ENCODE measurements around the gene NSMF. TPM values are rescaled to one million over a fixed set of nuclear protein-coding genes. Genes with fewer than 3 reads are reported as not detected.
"Not testable (repeated sequence)": the region's sequence is repeated elsewhere in the genome, so short reads cannot be mapped to it uniquely, and the experiment has no call there.

NSMF gene
- total RNA-seq, 1 donor from 2014 or later = 24.7 TPM

DNA sequence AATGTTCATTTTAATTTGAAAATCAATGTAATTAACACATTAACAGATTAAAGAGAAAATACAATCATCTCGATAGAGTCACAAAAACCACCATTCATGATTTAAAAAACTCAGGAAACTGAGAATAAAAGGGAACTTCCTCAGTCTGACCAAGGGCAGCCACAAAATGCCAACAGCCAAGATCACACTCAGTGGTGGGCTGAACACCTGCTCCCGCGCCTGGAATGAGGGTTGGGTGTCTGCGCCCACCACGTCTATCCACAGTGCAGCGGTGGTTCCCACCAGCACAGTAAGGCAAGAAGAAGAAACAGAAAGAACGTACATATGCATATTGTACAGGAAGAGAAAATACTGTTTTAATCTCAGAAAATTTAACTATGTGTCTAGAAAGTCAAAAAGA is 11.7 kb upstream of the NSMF start:
- POLR2A ChIA-PET = no interaction called here
- intact Hi-C loops (cut with micrococcal nuclease) = no loop called here

DNA sequence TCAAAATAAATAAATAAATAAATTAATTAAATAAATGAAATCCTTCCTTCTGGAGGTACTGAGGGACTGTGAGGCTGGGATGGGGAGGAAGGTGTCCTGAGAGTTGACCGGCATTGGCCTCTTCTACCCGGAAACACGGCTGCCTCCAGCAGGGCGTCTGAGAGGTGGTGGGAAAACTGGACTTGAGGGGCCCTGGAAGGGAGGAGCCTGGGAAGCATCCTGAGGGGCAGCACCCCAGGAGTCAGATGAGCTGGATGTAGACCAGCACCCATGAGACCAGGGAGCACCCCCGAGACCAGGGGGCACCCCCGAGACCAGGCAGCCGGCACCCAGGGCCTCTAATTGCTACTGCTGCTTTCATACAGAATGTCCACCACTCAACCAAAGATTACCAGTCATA is 8.8 kb upstream of the NSMF start:
- H3K27me3 Mint-ChIP-seq = no peaks in the 10 kb centered on the region
- H3K36me3 Mint-ChIP-seq (ENCODE audit: low read depth) = peaks cover 3% of the 10 kb centered on the region
- ChIA-PET POLR2A (no interaction called here), CTCF (no interaction called here)
- TF ChIP-seq, protein P1, sequence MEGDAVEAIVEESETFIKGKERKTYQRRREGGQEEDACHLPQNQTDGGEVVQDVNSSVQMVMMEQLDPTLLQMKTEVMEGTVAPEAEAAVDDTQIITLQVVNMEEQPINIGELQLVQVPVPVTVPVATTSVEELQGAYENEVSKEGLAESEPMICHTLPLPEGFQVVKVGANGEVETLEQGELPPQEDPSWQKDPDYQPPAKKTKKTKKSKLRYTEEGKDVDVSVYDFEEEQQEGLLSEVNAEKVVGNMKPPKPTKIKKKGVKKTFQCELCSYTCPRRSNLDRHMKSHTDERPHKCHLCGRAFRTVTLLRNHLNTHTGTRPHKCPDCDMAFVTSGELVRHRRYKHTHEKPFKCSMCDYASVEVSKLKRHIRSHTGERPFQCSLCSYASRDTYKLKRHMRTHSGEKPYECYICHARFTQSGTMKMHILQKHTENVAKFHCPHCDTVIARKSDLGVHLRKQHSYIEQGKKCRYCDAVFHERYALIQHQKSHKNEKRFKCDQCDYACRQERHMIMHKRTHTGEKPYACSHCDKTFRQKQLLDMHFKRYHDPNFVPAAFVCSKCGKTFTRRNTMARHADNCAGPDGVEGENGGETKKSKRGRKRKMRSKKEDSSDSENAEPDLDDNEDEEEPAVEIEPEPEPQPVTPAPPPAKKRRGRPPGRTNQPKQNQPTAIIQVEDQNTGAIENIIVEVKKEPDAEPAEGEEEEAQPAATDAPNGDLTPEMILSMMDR (IDR thresholded peaks at IDR 0.05) = no peak
- intact Hi-C loops (cut with micrococcal nuclease) = no loop called here
- DNase-seq (no peak), ATAC-seq (ENCODE audit: low read depth) (no peak)
- H3K4me1 Mint-ChIP-seq = peaks cover 3% of the 10 kb centered on the region
- H3K27ac Mint-ChIP-seq = no peak overlapping the region
- H3K4me3 Mint-ChIP-seq = no peak overlapping the region
- peaks cover 2% of the 10 kb centered on the region for H3K9me3 Mint-ChIP-seq

More for the DNA sequence above, 11.7 kb upstream of the NSMF start:
- H3K4me1 Mint-ChIP-seq = peaks cover 3% of the 10 kb centered on the region
- ATAC-seq (ENCODE audit: low read depth) (no peak), DNase-seq (no peak)
- H3K27me3 Mint-ChIP-seq = no peaks in the 10 kb centered on the region
- H3K9me3 Mint-ChIP-seq = peaks cover 9% of the 10 kb centered on the region
- H3K4me3 Mint-ChIP-seq = no peak overlapping the region
- H3K27ac Mint-ChIP-seq = no peak overlapping the region
- CTCF ChIA-PET = no interaction called here
- peaks cover 15% of the 10 kb centered on the region for H3K36me3 Mint-ChIP-seq (ENCODE audit: low read depth)
- TF ChIP-seq, protein P1 (IDR thresholded peaks at IDR 0.05) = no peak

GRCh38 chr9:137467161-137467581 is 8.0 kb upstream of the NSMF start:
- Mint-ChIP-seq H3K4me1 (peaks cover 3% of the 10 kb centered on the region), H3K36me3 (ENCODE audit: low read depth) (no peaks in the 10 kb centered on the region), H3K27ac (no peak overlapping the region), H3K9me3 (no peaks in the 10 kb centered on the region), H3K27me3 (no peaks in the 10 kb centered on the region), H3K4me3 (no peak overlapping the region)
- intact Hi-C loops (cut with micrococcal nuclease) = no loop called here
- CTCF ChIA-PET = no interaction called here
- POLR2A ChIA-PET = no interaction called here
- TF ChIP-seq, protein P1 (IDR thresholded peaks at IDR 0.05) = no peak
- ATAC-seq (ENCODE audit: low read depth) (no peak), DNase-seq (no peak)

- DNase-seq; H3K9me3 Mint-ChIP-seq; intact Hi-C loops (cut with micrococcal nuclease); H3K4me3 Mint-ChIP-seq; H3K4me1 Mint-ChIP-seq; H3K27ac Mint-ChIP-seq; H3K27me3 Mint-ChIP-seq; POLR2A ChIA-PET; CTCF ChIA-PET; H3K36me3 Mint-ChIP-seq (ENCODE audit: low read depth); ATAC-seq (ENCODE audit: low read depth): not testable (repeated sequence)
These were observed 7.4 kb upstream of the NSMF start for GRCh38 chr9:137466389-137467085.

- DNase-seq (no peak), ATAC-seq (ENCODE audit: low read depth) (no peak)
- TF ChIP-seq, protein P1 (IDR thresholded peaks at IDR 0.05) = no peak
- Mint-ChIP-seq H3K27ac (no peak overlapping the region), H3K27me3 (no peaks in the 10 kb centered on the region), H3K36me3 (ENCODE audit: low read depth) (no peaks in the 10 kb centered on the region), H3K4me3 (no peak overlapping the region), H3K9me3 (no peaks in the 10 kb centered on the region), H3K4me1 (peaks cover 8% of the 10 kb centered on the region)
- intact Hi-C loops (cut with micrococcal nuclease) = no loop called here
- CTCF ChIA-PET = no interaction called here
- POLR2A ChIA-PET = no interaction called here
These were observed 6.7 kb upstream of the NSMF start for GRCh38 chr9:137465720-137466388.
